OCI-LY3 (cell line): Measurements from ENCODE around the gene AXIN2.

ENCODE experiments used
- CTCF ChIP-seq: fragments of 200-600, 300-600 bp; sonication (generic); IDR thresholded peaks from 2 replicates; pipeline ENCODE4 v1.5.1; 2014; ENCODE audit warnings: antibody characterized with exemption, low read length, low read depth
- EZH2phosphoT487 ChIP-seq: fragments of 200-600 bp; shearing (Covaris generic); IDR thresholded peaks from 2 replicates; pipeline ENCODE4 v1.6.1; 2018; ENCODE audit warnings: antibody characterized with exemption, mixed run types, low read depth

GRCh38 chr17:65550758-65551157 is 10.7 kb downstream of the AXIN2 start:
- TF ChIP-seq CTCF (no peak), EZH2phosphoT487 (no peak)
